Uterine smooth muscle cell (primary cell): Measurements from ENCODE around the gene MORN1. TPM values are rescaled to one million over a fixed set of nuclear protein-coding genes. Genes with fewer than 3 reads are reported as not detected.

ENCODE experiments used
- total RNA-seq: library from RNA; depleted of rRNA; stranded (reverse); fragments of >200 nt; gene quantifications from 2 replicates; pipeline ENCODE4 v1.2.3, GENCODE V29; 2014

MORN1 gene
- total RNA-seq: 13.7 and 19.6 TPM in 2 replicates

DNA sequence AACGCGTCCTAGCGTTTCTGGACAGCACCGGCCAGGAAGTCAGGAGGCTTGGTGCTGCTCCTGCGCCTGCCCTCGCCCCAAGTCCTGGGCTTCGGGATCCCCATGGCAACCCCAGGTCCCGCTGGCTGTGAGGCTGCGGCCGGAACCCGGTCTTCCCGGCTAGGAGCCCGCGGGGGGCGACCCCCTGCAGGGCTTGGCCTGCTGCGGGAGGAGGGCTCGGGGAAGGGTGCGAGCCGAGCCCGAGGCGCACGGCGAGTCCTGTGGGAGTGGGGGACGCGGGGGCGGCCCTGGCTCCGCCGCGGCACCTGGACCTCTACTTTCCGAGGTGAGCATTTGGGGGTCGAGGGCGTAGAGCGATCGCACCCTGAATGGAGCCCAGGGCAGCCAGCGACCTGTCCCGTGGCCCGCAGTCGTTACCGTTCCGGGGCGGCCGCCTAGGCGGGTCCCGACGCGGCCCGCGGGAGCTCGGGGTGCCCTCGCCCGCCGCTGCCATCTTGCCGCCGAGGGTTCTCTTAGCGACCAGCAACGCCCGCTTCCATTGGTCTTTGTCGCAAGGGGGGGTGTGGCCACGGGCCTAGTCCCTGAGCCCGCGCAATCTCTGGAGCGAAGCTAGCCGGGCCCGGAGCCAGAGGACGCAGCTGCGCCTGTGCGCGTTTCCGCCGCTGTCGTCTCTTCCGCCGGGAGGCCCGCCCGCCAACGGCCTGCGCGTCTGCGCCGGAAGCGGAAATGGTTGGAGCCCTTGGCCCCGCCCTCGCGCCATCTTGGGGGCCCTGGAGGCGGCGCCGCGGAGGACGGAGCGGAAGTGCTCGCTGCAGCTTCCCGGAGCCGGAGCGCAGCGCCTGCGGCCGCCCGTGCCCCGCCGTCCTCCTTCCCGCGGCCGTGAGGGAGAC lies at the start of gene MORN1, which contains the start of gene RER1:
Gene MORN1, minus strand, starts transcription at position 514 of the 890 bp plus-strand sequence. Its CDS starts 21 bp downstream, at position 493.
Gene RER1, plus strand, starts transcription at position 801 of the 890 bp plus-strand sequence. CDS start 3,950 bp downstream, outside the sequence.

DNA sequence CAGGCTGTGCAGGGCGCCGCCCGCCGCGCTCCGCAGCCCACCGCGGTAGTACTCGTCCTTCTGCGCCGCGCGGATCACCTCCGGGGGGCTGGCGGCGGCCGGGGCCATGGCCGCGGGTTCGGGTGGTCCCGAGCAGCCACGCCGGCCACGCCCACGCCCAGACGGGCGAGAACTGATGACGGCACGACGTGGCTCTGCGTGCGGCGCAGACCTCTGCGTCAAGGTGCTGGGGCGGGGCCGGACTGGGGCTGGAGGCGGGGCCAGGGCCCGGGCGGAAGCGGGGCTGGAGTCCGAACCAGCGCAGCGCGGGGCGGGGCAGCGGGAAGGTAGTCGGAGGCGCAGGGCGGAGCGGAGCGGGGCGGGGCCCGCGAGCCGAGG lies 21.0 kb upstream of the MORN1 start, which contains the start of gene PEX10:
Gene PEX10, minus strand, starts transcription at position 170 of the 378 bp plus-strand sequence. Its CDS starts 62 bp downstream, at position 108.

Other genes starting within 250 kb of the MORN1 start
- gene FAAP20, start 196.8 kb downstream of the MORN1 start, total RNA-seq: 16.7 and 23.2 TPM in 2 replicates
- gene SKI, start 163.2 kb downstream of the MORN1 start, total RNA-seq: 19.9 and 21.7 TPM in 2 replicates
- gene RER1, start 287 bp upstream of the MORN1 start, total RNA-seq: 89.7 and 98.1 TPM in 2 replicates
- gene PEX10, start 21.0 kb upstream of the MORN1 start, total RNA-seq: 38.4 and 42.6 TPM in 2 replicates
- 0.11 and 0.12 TPM in 2 replicates for gene PLCH2, start 84.7 kb upstream of the MORN1 start, total RNA-seq
- gene PANK4, start 135.0 kb upstream of the MORN1 start, total RNA-seq: 28.1 and 33.4 TPM in 2 replicates
- not detected in 2 replicates for gene HES5, start 138.7 kb upstream of the MORN1 start, total RNA-seq
- gene TNFRSF14, start 164.8 kb upstream of the MORN1 start, total RNA-seq: 16.5 and 35.4 TPM in 2 replicates
- 11.7 and 13.4 TPM in 2 replicates for gene PRXL2B, start 195.2 kb upstream of the MORN1 start, total RNA-seq
- 0.22 TPM in 1 of 2 replicates, not detected in the other for gene MMEL1, start 241.5 kb upstream of the MORN1 start, total RNA-seq